Measurements from ENCODE around the gene COL15A1.

DNA sequence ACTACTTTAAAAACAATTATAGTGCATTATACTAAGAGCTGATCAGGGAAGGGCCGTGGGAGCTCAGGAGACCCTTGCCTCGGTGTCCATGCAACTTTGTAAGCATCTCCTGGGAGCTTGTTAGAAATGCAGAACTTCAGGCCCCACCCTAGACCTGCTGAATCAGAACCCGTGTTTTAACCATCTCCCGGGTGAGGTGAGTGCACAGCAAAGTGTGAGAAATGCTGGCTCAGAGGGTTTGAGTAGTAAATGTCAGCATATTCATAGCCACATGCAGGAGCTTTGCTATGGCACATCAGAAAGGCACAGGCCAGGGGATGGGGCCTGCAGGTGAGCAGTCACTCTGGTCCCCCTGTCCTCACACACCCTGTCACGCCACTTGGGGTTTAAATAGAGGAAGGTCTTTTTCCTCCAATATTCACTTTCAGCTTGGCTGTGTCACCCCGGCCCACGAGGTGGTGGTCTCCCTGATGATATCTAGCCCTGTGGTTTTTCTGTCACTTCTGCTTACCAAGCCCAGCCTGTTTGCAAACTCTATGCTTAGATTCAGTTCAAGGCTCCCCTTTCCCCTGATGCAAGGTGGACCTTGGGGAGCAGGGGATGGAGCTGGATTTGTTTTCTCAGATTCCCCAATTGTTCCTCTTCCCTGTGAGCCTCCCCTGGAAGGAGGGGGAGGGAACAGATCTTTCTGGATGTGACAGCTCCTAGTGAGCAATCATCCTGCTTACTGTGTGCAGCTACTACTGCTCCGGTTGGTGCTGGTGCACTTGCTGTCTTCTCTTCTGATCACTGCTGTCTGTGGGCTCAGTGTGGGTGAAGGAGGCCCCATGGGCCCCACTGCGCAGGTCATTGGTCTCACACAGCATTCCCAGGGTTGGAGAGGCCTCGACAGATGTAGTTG lies 109.4 kb downstream of the COL15A1 start:
- TF ChIP-seq, protein P1, sequence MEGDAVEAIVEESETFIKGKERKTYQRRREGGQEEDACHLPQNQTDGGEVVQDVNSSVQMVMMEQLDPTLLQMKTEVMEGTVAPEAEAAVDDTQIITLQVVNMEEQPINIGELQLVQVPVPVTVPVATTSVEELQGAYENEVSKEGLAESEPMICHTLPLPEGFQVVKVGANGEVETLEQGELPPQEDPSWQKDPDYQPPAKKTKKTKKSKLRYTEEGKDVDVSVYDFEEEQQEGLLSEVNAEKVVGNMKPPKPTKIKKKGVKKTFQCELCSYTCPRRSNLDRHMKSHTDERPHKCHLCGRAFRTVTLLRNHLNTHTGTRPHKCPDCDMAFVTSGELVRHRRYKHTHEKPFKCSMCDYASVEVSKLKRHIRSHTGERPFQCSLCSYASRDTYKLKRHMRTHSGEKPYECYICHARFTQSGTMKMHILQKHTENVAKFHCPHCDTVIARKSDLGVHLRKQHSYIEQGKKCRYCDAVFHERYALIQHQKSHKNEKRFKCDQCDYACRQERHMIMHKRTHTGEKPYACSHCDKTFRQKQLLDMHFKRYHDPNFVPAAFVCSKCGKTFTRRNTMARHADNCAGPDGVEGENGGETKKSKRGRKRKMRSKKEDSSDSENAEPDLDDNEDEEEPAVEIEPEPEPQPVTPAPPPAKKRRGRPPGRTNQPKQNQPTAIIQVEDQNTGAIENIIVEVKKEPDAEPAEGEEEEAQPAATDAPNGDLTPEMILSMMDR (IDR thresholded peaks at IDR 0.05) = no peak
- TF ChIP-seq POLR2A (IDR thresholded peaks at IDR 0.05) = no peak

Data from tibial nerve (tissue), 3 donors.